Mononuclear cell (primary cell): ENCODE results near the gene TLX1. TPM values are rescaled to one million over a fixed set of nuclear protein-coding genes. Genes with fewer than 3 reads are reported as not detected.

Experiments
- H3K27me3 ChIP-seq: 2 replicates; pipeline ENCODE4 v1.6.0; 2011; ENCODE audit warnings: low read length, control low read depth; ENCODE audit not compliant: insufficient read depth
- H3K4me1 ChIP-seq: 2 replicates; pipeline ENCODE4 v1.5.1; 2011; ENCODE audit warnings: mild to moderate bottlenecking, low read length, control low read depth; ENCODE audit not compliant: insufficient read depth
- H3K4me3 ChIP-seq: 2 replicates; pipeline ENCODE4 v1.5.1; 2011; ENCODE audit warnings: mild to moderate bottlenecking, low read length, moderate library complexity
- H3K9me3 ChIP-seq: 2 replicates; pipeline ENCODE4 v1.5.1; 2011; ENCODE audit warnings: low read depth, mild to moderate bottlenecking, control low read depth, low read length
- total RNA-seq: library from RNA; depleted of rRNA; stranded (reverse); fragments of >200 nt; gene quantifications from one replicate; pipeline ENCODE4 v1.2.3, GENCODE V29; 2012

Gene TLX1
- not detected for total RNA-seq

GRCh38 chr10:101130984-101131961 is at the start of gene TLX1:
TLX1 (plus strand) TSS chr10:101131300; CDS start chr10:101131542, 242 bp downstream.
- Histone ChIP-seq H3K4me1 (peaks cover 35% of the 10 kb centered on the region), H3K4me3 (no peak within 1 kb of the TSS), H3K27me3 (peaks cover 97% of the 10 kb centered on the region), H3K9me3 (no peaks in the 10 kb centered on the region)

DNA sequence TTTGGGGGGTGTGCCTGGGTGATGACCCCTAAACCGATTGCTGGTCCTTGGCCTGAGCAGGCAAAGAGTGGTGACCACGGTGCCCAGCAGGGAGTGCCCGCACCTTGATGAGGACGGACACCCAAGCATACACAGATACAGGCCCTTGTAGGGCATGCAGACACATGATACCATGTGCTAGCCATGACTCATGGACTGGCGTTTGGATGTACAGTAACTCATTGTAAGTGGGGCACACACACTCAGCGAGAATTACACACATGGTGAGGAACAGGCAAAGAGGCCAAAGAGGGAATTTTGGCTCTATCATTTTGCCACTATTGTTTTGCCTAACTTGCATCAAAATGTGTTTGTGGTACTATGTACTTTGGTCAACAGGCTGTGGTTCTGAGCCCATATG is 45.3 kb upstream of the TLX1 start:
- Histone ChIP-seq H3K27me3 (peaks cover 33% of the 10 kb centered on the region), H3K9me3 (no peaks in the 10 kb centered on the region), H3K4me1 (no peaks in the 10 kb centered on the region), H3K4me3 (no peak overlapping the region)

DNA sequence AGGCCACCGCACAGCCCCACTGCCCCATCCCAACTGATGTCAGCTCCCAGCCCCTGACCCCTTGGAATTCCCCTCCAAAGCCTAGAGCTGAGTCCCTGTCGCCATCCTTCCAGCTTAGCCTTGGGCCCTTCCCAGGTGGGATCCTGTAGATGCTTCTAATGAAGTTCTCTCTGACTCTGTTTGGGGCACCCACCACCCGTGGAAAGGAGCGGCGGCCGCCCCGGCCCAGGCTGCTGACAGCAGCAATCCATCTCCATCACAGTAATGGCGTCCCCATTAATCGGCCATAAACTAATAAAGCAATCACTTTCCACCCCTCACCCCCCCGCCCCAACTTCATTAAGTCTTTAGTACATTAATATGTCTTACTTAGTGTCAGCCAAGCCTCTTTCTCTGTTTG is 43.7 kb upstream of the TLX1 start:
- Histone ChIP-seq H3K27me3 (peaks cover 36% of the 10 kb centered on the region), H3K9me3 (no peaks in the 10 kb centered on the region), H3K4me1 (no peaks in the 10 kb centered on the region), H3K4me3 (no peak overlapping the region)

DNA sequence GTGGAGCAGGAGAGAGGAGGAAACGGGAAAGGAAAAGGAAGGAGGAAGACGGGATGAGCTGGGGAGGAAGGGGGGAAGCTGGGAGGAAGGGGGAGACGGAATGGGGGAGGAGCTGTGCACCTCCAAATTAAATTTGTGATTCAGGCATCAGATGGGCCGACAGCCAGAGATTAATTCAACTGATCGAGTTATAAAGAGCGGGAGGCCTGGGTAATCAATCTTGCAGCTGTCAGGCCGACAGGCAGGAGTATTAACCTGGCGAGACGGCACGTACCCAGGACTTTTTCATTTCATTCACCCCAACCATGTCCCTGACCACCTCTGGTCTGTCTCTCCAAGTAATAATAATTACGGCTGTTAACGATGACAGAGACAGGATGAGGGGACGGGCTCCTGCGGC is 43.1 kb upstream of the TLX1 start:
- Histone ChIP-seq H3K4me3 (no peak overlapping the region), H3K4me1 (no peaks in the 10 kb centered on the region), H3K9me3 (no peaks in the 10 kb centered on the region), H3K27me3 (peaks cover 36% of the 10 kb centered on the region)

GRCh38 chr10:101089520-101090299 is 41.4 kb upstream of the TLX1 start:
- no peaks in the 10 kb centered on the region for H3K4me1 ChIP-seq
- no peaks in the 10 kb centered on the region for H3K9me3 ChIP-seq
- no peak overlapping the region for H3K4me3 ChIP-seq
- peaks cover 33% of the 10 kb centered on the region for H3K27me3 ChIP-seq

DNA sequence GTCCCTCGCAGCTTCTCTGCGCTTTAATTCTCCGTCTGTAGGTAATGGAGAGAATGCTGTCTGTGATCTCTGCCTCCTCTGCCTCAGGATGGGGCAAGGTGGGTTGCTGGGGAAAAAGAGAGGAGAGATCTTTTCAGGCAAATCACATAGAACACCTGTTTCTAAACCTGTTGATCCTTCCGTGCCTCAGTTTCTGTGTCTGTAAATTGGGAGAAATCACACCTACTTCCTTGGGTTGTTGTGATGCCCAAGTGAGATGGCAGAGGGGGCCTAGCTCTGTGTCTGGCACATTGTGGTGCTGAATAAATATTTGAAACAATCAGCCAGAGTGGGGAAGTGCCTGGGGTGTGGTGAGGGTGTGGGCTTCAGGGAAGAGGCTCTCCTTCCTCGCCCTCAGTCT is 40.5 kb upstream of the TLX1 start:
- Histone ChIP-seq H3K9me3 (no peaks in the 10 kb centered on the region), H3K27me3 (peaks cover 30% of the 10 kb centered on the region), H3K4me1 (no peaks in the 10 kb centered on the region), H3K4me3 (no peak overlapping the region)

DNA sequence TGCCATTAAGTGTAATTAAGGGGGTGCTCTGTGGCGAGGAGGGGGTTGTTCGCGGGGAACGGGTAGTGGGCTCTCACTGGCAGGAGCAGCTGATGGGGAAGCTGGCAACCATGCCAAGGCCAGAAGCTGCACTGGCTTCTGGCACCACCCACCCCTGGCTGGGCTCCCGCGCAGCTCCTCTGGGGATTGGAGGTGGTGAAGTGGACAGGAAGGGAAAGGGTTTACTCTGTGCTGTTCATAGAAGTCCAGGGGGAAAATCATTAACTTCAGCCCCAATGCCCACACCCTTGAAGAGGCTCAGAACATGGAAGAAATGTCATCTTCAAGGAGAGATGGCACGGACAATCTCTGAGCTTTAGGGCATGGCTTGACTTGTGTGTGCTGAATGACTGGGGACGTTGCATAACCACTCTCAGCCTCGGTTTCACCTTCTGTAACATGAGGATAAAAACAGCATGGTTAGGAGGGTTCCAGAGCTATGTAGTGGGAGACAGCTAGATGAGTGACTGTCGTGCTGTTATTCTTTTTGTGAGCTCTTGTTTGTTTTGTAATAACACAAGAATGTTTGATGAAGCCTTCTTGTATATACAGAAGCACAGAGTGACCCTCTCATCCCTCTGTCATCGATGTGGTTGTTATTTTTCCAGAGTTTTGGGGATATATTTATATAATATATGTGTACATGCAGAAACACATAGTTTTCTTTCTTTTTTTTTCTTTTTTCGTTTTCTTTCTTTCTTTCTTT is 39.4 kb upstream of the TLX1 start:
- H3K27me3 ChIP-seq: peaks cover 25% of the 10 kb centered on the region
- no peaks in the 10 kb centered on the region for H3K4me1 ChIP-seq
- H3K9me3 ChIP-seq: no peaks in the 10 kb centered on the region
- H3K4me3 ChIP-seq: no peak overlapping the region

DNA sequence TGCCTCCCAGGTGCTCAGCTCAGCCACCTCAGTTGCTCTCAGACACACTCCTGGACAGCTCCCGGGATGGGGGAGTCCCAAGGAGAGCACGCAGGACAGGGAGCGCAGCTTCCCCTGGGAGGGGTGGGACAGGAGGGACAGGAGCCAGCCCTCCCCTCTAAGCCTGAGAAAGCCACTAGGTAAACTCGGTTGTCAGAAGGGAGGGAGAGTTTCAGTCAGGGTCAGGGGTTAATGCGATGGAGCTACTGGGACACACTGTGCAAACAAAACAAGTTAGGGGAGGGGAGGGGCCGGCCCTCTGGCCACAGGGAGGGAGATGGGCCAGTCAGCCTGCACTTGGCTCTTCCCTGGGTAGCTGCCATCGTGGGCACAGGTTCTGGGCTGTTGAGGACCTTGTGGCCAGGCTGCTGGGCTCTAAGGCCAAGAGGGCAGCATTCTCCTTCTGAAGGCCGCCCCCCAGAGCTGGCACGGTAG is 38.2 kb upstream of the TLX1 start:
- no peaks in the 10 kb centered on the region for H3K4me1 ChIP-seq
- H3K27me3 ChIP-seq: peaks cover 17% of the 10 kb centered on the region
- H3K4me3 ChIP-seq: no peak overlapping the region
- H3K9me3 ChIP-seq: no peaks in the 10 kb centered on the region

DNA sequence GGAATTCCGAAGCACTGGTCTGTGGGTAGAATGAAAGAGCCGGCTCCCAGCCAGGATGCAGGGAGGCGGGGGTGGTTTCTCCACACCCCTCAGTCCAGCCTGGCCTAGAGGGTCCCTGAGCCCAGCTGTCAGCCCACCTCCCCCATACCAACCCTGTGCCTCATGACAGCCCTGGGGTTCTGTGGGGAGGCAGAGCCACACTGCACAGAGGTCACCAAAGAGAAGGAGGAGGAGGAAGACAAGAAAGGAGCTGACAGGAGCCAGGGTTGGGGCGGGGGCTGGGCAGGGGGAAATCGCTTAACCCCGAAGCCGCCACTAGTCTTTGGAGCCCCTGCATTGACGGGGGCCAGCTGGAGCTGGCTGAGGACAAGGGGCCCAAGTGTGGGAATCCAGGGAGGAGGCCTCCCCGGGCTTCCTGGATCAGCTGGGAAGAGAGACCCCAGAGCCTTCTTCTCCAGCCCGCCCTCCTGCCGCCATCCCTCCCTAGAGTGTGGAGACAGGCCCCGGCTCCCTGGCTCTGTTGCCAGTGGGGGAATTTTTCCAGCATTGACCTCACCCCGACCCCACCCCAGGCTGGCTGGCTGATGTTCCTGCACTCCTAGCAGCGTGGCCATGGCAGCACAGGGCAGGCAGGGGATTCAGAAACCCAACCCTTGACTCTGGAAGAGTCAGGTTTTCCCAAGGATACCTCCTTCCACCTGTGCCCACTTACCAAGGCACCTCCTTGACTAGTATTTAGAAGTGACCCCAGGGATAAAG is 36.8 kb upstream of the TLX1 start:
- peaks cover 8% of the 10 kb centered on the region for H3K27me3 ChIP-seq
- no peaks in the 10 kb centered on the region for H3K4me1 ChIP-seq
- no peaks in the 10 kb centered on the region for H3K9me3 ChIP-seq
- no peak overlapping the region for H3K4me3 ChIP-seq

DNA sequence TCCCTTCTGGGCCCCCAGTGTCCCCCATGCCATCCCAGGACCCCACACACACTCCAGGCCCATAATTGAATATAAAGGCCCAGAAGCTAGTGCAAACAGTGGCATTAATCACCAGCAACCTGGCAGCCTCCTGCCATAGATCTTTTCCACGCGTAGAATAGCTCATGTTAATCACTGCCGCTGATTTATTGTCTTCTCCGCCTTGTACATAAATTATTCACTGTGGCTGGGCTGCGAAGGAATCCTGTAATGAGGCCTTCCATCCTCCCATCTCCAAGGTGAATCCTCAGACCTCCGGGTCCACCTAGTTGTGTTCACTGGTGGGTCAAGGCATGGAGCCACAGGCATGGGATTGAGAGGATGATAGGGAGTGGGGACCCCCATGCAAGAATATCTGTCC is 36.1 kb upstream of the TLX1 start:
- H3K9me3 ChIP-seq: no peaks in the 10 kb centered on the region
- H3K27me3 ChIP-seq: peaks cover 11% of the 10 kb centered on the region
- no peaks in the 10 kb centered on the region for H3K4me1 ChIP-seq
- no peak overlapping the region for H3K4me3 ChIP-seq

DNA sequence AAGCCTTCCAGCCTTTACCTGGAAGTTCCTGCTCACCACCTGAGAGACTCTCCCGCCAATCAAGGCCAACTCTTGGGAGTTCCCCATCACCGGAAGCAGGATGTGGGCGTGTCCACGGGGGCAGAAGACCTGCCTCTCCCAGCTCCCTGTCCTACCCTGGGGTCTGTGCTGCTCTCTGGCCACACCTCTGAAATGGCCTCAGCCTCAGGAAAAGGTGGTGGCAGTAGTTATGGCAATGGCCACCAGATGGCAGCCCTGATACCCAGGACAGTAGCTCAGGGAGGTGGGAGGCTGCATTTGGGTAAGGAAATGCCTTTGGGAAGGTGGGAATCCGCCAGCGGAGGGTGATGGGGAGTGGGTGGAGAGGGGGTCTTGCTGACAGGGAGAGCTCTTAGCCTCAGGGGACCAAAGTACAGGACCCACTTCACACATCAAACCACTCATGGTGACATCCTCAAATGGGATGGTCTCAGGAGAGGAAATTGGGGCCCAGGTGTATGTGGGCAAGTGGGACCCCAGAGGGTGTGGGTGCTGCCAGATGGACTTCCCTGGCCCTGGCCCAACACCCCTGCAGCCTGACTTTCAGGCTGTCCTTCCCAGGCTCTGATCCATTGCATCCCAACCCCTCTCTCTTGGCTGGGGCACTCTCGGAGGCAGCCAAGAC is 35.4 kb upstream of the TLX1 start:
- H3K4me1 ChIP-seq: no peaks in the 10 kb centered on the region
- peaks cover 11% of the 10 kb centered on the region for H3K27me3 ChIP-seq
- H3K4me3 ChIP-seq: no peak overlapping the region
- no peaks in the 10 kb centered on the region for H3K9me3 ChIP-seq

- H3K4me1 ChIP-seq: no peaks in the 10 kb centered on the region
- no peaks in the 10 kb centered on the region for H3K9me3 ChIP-seq
- peaks cover 11% of the 10 kb centered on the region for H3K27me3 ChIP-seq
- H3K4me3 ChIP-seq: no peak overlapping the region
These were observed 34.7 kb upstream of the TLX1 start for GRCh38 chr10:101096378-101096777.

DNA sequence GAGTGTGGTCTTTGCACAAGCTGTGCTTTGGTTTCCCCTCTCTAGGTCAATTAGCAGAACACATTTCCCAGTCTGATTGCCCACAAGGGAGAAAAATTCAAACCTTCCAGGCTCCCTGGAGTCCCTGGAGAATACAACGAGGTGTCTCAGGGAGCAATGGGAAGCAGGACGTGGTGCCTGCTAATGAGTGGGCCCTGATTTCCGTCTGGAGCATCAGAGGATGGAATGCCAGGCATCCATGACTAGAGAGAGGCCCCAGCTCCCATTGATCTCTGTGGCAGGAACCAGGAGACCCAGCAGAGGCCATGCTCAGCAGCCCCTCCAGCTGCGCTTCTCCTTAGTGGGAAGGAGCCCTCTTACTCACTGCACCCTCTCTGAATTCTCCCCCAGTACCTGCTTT is 33.2 kb upstream of the TLX1 start:
- no peak overlapping the region for H3K4me3 ChIP-seq
- no peaks in the 10 kb centered on the region for H3K4me1 ChIP-seq
- peaks cover 9% of the 10 kb centered on the region for H3K27me3 ChIP-seq
- H3K9me3 ChIP-seq: no peaks in the 10 kb centered on the region

DNA sequence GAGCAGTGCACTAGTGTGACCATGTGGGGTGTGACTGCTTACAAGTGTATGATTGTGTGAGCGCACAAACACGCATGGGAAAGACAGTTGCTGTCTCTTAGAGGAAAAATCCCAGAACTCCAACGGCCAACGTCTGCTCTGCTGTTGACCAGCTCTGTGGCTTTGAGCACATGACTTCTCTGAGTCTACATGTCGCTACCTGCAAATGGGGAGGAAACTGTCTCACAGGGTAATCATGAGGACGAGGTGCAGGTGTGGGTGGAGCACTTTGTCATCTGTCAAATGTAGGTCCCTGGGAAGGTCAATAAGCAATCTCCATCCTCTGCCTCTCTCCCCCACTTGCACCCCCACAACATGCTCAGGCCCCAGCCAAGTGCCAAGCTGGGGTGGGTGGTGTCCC is 31.2 kb upstream of the TLX1 start:
- H3K9me3 ChIP-seq: no peaks in the 10 kb centered on the region
- H3K4me3 ChIP-seq: no peak overlapping the region
- H3K4me1 ChIP-seq: no peaks in the 10 kb centered on the region
- peaks cover 7% of the 10 kb centered on the region for H3K27me3 ChIP-seq
